Retinal pigment epithelial cell (primary cell): ENCODE results near the gene HSD17B8.

Source experiments
- DNase-seq: peaks from one replicate; pipeline ENCODE4 v3.0.0-alpha.2; 2010; ENCODE audit warnings: low read depth
- H3K4me3 ChIP-seq: 2 replicates; pipeline ENCODE4 v1.5.1; 2011; ENCODE audit warnings: mild to moderate bottlenecking, low read length, control low read depth, moderate library complexity
- TF ChIP-seq, protein P1 (sequence below): conservative IDR thresholded peaks from 2 replicates; pipeline ENCODE4 v1.5.1; 2011; ENCODE audit warnings: low read depth, low read length, control low read depth, inconsistent platforms

The HSD17B8 gene

DNA sequence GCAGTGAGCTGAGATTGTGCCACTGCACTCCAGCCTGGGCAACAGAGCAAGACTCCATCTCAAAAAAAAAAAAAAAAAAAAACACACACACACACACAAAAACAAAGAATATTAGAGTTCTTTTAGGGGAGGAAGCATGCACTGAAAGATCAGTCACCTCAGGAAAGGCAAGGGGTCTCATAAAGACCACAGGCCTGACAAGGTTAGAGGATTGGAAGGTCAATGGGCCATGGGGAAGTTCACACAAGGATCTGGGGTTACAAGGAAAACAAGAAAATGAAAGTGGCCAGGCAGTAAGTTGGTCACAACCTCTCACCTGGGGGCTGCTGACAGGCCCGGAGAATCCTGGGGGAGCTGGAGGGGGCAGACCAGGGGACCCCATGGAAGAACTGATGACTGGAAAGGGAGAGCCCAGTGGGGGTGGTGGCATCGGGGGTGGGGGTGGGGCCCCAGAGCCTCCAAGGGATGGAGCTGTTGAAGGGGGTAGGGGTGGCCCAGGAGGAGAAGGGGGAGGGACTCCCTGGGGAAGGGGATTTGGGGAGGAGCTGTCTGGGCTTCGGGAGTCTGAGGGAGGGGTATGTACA lies 5.5 kb upstream of the HSD17B8 start:
- H3K4me3 ChIP-seq = peak overlapping the region; percentile 95
- DNase-seq = no peak
- TF ChIP-seq, protein P1, sequence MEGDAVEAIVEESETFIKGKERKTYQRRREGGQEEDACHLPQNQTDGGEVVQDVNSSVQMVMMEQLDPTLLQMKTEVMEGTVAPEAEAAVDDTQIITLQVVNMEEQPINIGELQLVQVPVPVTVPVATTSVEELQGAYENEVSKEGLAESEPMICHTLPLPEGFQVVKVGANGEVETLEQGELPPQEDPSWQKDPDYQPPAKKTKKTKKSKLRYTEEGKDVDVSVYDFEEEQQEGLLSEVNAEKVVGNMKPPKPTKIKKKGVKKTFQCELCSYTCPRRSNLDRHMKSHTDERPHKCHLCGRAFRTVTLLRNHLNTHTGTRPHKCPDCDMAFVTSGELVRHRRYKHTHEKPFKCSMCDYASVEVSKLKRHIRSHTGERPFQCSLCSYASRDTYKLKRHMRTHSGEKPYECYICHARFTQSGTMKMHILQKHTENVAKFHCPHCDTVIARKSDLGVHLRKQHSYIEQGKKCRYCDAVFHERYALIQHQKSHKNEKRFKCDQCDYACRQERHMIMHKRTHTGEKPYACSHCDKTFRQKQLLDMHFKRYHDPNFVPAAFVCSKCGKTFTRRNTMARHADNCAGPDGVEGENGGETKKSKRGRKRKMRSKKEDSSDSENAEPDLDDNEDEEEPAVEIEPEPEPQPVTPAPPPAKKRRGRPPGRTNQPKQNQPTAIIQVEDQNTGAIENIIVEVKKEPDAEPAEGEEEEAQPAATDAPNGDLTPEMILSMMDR = no peak

DNA sequence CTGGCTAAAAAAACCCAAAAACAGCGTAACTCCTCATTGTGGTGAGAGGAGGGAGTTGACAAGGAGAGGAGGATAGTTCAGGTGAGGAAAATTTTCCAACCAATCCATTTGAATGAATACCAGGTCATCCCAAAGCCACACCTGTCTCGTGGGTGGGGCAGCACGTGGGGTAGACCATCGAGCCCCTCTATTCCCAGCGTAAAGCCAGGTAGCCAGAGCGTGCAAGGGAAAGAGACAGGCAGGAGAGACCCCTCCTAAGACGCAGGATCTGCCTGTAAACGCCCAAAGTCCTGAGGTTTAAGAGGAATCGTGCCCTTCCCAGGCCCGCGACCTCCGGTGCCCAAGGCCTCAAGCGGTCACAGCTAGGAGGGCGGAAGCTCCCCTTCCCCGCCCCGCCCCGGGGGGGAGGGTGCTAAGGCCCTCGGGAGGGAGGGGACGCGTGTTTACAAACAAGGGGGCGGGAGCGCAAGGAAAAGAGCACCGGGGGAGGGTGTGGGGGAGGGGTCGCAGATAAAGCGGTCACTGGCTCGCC lies 4.7 kb upstream of the HSD17B8 start:
- TF ChIP-seq, protein P1 = no peak
- no peak for DNase-seq
- peak overlapping the region; percentile 95 for H3K4me3 ChIP-seq

DNA sequence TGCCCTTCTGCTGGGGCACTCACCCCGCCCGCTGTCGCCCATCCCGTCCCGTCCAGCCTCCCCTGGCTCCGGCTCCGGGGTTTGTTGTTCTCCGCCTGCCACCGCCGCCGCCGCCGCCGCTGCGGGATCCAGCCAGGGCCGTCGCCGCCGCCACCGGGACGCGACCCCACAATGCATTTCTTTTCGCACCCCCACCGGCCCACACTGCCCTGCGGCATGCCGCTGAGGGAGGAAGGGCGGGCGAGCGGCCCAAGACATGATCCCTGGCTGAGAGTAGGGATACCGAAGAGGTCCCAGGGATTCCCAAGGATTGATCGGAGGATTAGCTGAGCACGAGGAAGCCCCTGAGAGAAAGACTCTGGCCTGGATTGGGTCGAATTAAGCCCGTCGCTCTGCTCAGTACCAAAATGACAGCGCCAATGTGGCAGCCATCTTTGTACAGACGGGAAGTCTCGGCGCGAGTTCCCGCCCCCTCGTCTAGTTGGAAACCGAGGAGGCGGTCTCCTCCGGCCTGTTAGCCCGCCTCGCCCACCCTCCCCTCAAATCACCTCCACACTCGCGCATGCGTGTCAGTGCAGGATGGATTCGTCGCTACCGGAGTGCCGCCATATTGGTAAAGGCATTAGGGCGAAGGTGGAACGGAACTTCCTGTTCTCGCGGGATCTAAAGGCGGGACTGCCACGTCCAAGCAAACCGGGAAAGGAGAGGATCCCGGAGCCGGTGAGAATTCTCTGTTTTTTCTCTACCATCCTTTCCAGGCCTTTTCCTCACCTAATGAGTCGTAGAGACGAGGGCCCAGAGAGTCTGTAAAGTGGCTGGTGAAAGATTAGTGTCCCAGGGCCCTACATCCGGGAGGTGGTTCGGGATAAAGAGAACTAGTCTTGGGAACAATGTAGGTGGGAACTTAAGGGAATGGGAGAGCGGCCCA lies 4.0 kb upstream of the HSD17B8 start, which contains the start of the genes RXRB and SLC39A7:
Gene RXRB (minus strand): TSS at position 447 of the 928 bp plus-strand sequence. CDS start 189 bp downstream, at position 258.
Gene SLC39A7 (plus strand): TSS at position 649 of the 928 bp plus-strand sequence. CDS start 379 bp downstream, outside the sequence.
- peak within 1 kb of the TSS; percentile 95 for H3K4me3 ChIP-seq
- TF ChIP-seq, protein P1 = no peak
- DNase-seq = peak; percentile 94

DNA sequence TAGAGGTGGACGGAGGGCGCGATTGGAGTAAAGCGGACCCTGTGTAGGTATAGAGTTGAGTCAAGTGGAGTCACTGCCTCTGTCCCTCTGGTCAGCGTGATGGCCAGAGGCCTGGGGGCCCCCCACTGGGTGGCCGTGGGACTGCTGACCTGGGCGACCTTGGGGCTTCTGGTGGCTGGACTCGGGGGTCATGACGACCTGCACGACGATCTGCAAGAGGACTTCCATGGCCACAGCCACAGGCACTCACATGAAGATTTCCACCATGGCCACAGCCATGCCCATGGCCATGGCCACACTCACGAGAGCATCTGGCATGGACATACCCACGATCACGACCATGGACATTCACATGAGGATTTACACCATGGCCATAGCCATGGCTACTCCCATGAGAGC lies 3.3 kb upstream of the HSD17B8 start:
- peak overlapping the region; percentile 95 for H3K4me3 ChIP-seq
- TF ChIP-seq, protein P1 = peak; percentile 7
- no peak for DNase-seq

DNA sequence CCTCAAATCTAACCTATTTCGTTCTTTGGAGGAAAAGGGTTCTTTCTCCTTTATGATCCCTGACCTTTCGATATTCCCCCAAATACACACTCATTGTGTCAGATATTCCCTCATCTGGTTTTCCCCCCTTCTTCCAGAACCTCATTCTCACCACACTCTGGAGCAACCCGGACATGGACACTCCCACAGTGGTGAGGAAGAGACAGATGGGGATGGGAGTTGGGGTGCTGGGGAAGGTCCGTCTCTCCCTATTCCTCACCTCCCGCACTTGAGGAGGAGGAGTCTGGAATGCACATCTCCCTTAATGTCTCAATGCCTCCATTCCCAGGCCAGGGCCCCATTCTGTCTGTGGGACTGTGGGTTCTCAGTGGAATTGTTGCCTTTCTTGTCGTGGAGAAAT lies 2.5 kb upstream of the HSD17B8 start:
- no peak for DNase-seq
- peak overlapping the region; percentile 95 for H3K4me3 ChIP-seq
- TF ChIP-seq, protein P1 = no peak

DNA sequence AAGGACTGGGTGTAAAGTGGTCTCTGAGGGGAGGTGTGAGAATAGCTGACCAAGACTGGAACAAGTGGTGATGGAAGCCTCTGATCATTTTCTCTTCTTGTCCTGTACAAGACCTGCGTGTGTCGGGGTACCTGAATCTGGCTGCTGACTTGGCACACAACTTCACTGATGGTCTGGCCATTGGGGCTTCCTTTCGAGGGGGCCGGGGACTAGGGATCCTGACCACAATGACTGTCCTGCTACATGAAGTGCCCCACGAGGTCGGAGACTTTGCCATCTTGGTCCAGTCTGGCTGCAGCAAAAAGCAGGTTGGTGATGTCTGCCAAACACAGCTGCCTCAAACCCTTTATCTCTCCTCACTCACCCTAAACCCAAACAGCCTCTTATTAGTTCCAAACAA lies 1.7 kb upstream of the HSD17B8 start:
- DNase-seq = no peak
- TF ChIP-seq, protein P1 = no peak
- no peak overlapping the region for H3K4me3 ChIP-seq
